H1 (cell line): Measurements from ENCODE around the gene TEX48. TPM values are rescaled to one million over a fixed set of nuclear protein-coding genes. Genes with fewer than 3 reads are reported as not detected.

Source experiments
- CTCF ChIA-PET: fragments of 300-600 bp; sonication (Branson Sonifier 250); formaldehyde crosslinking; loops from one replicate; lab custom pipeline; 2021; ENCODE audit not compliant: partially characterized antibody; lab: Charles Lee
- POLR2A ChIA-PET: fragments of 300-600 bp; sonication (Branson Sonifier 250); formaldehyde crosslinking; loops from one replicate; lab custom pipeline; 2021; ENCODE audit warnings: inconsistent platforms; ENCODE audit not compliant: partially characterized antibody; lab: Charles Lee
- DNase-seq, 2 experiments: peaks; one replicate each; pipeline versions ENCODE4 v3.0.0 to v3.0.0-alpha.2; 2010 to 2022; ENCODE audit warnings: low spot score in 2 of 2, low read depth in 1 of 2, mixed read lengths in 1 of 2
- FAIRE-seq: peaks from 2 replicates; lab custom pipeline; 2011; peaks lifted over from hg19 to GRCh38; lab: Jason Lieb, UNC
- H2AFZ ChIP-seq: 2 replicates; pipeline ENCODE4 v1.8.1; 2012; ENCODE audit warnings: low read length, inconsistent platforms
- H2AK5ac ChIP-seq: 2 replicates; pipeline ENCODE4 v1.6.1; 2013; ENCODE audit warnings: low read depth, low read length
- H2BK120ac ChIP-seq: replicated peaks from 2 replicates; pipeline ENCODE3; 2013; ENCODE audit warnings: low read depth, low read length, inconsistent platforms
- H2BK12ac ChIP-seq: 2 replicates; pipeline ENCODE4 v1.6.1; 2013; ENCODE audit warnings: low read depth, low read length
- H2BK15ac ChIP-seq: 2 replicates; pipeline ENCODE4 v1.6.1; 2013; ENCODE audit warnings: low read length
- H2BK20ac ChIP-seq: 2 replicates; pipeline ENCODE4 v1.6.1; 2013; ENCODE audit warnings: low read length
- H2BK5ac ChIP-seq: 2 replicates; pipeline ENCODE4 v1.6.1; 2013; ENCODE audit warnings: low read depth, low read length
- H3K14ac ChIP-seq: 2 replicates; pipeline ENCODE4 v1.6.1; 2013; ENCODE audit warnings: inconsistent platforms; ENCODE audit not compliant: insufficient read length
- H3K18ac ChIP-seq: 2 replicates; pipeline ENCODE4 v1.6.1; 2013; ENCODE audit warnings: low read length; ENCODE audit errors: extremely low read depth
- H3K23ac ChIP-seq: 2 replicates; pipeline ENCODE4 v1.6.1; 2013; ENCODE audit warnings: inconsistent platforms; ENCODE audit not compliant: insufficient read length
- H3K23me2 ChIP-seq: 2 replicates; pipeline ENCODE4 v1.6.1; 2013; ENCODE audit warnings: low read depth, low read length
- H3K27ac ChIP-seq: 2 replicates; pipeline ENCODE4 v1.6.1; 2011; ENCODE audit warnings: low read depth, low read length, inconsistent platforms
- H3K27me3 ChIP-seq, 4 experiments: replicated peaks in 1 of 4; 1 replicate in 1 of 4; 2 replicates in 3 of 4; pipeline versions ENCODE4 v1.6.1 to v1.8.1; 2011 to 2013; ENCODE audit warnings: low read length in 3 of 4, mild to moderate bottlenecking in 3 of 4, inconsistent platforms in 2 of 4, mixed read lengths in 2 of 4, moderate library complexity in 1 of 4; ENCODE audit not compliant: control insufficient read depth in 3 of 4, insufficient read depth in 3 of 4; ENCODE audit errors: extremely low read depth in 1 of 4
- H3K36me3 ChIP-seq, 4 experiments: 2 replicates each; pipeline versions ENCODE4 v1.6.1 to v1.8.1; 2011 to 2013; ENCODE audit warnings: mild to moderate bottlenecking in 4 of 4, low read length in 3 of 4, moderate library complexity in 2 of 4, control low read depth in 1 of 4, inconsistent platforms in 1 of 4; ENCODE audit not compliant: insufficient read depth in 4 of 4, control insufficient read depth in 2 of 4
- H3K4ac ChIP-seq: replicated peaks from 2 replicates; pipeline ENCODE3; 2013; ENCODE audit warnings: low read length, low read depth, mixed read lengths, inconsistent platforms; ENCODE audit not compliant: insufficient read length
- H3K4me1 ChIP-seq, 4 experiments: replicated peaks in 1 of 4; 1 replicate in 1 of 4; 2 replicates in 3 of 4; pipeline versions ENCODE4 v1.6.1 to v1.8.1; 2011 to 2013; ENCODE audit warnings: low read length in 3 of 4, inconsistent platforms in 2 of 4, mixed read lengths in 1 of 4; ENCODE audit not compliant: insufficient read depth in 4 of 4, control insufficient read depth in 3 of 4
- H3K4me2 ChIP-seq, 2 experiments: 2 replicates each; pipeline versions ENCODE4 v1.6.1 to v1.8.1; 2011 to 2013; ENCODE audit warnings: low read depth in 2 of 2, low read length in 2 of 2, control low read depth in 1 of 2, inconsistent platforms in 1 of 2, mild to moderate bottlenecking in 1 of 2; ENCODE audit not compliant: insufficient read depth in 1 of 2
- H3K4me3 ChIP-seq, 4 experiments: fragments of 200-600, 300-600 bp in 1 of 4; sonication (generic), shearing (Covaris generic), sonication (Bioruptor Twin) in 1 of 4; 2 replicates each; pipeline versions ENCODE4 v1.5.1 to v1.8.1; 2011 to 2016; ENCODE audit warnings: low read length in 4 of 4, low read depth in 3 of 4, control low read depth in 2 of 4, inconsistent platforms in 2 of 4, mild to moderate bottlenecking in 2 of 4, mixed read lengths in 1 of 4, moderate library complexity in 1 of 4; ENCODE audit not compliant: insufficient read depth in 2 of 4; ENCODE audit errors: extremely low read depth in 1 of 4
- H3K56ac ChIP-seq: replicated peaks from 2 replicates; pipeline ENCODE3; 2013; ENCODE audit warnings: low read depth, mild to moderate bottlenecking, mixed read lengths, low read length, inconsistent platforms; ENCODE audit not compliant: insufficient read length
- H3K79me1 ChIP-seq: 2 replicates; pipeline ENCODE4 v1.6.1; 2013; ENCODE audit warnings: low read depth, low read length, control low read depth
- H3K79me2 ChIP-seq, 2 experiments: 2 replicates each; pipeline versions ENCODE4 v1.6.1 to v1.8.1; 2012 to 2013; ENCODE audit warnings: low read length in 2 of 2, mild to moderate bottlenecking in 2 of 2, inconsistent platforms in 1 of 2; ENCODE audit not compliant: insufficient read depth in 2 of 2, control insufficient read depth in 1 of 2
- H3K9ac ChIP-seq, 4 experiments: replicated peaks in 1 of 4; 1 replicate in 1 of 4; 2 replicates in 3 of 4; pipeline versions ENCODE4 v1.6.1 to v1.8.1; 2011 to 2013; ENCODE audit warnings: low read depth in 3 of 4, low read length in 3 of 4, control low read depth in 2 of 4, mild to moderate bottlenecking in 2 of 4, moderate library complexity in 2 of 4, inconsistent platforms in 1 of 4; ENCODE audit errors: extremely low read depth in 1 of 4
- H3K9me3 ChIP-seq, 2 experiments: 2 replicates each; pipeline versions ENCODE4 v1.6.1 to v1.8.1; 2012 to 2013; ENCODE audit warnings: mild to moderate bottlenecking in 2 of 2, moderate library complexity in 2 of 2, control low read depth in 1 of 2, inconsistent platforms in 1 of 2, low read depth in 1 of 2, low read length in 1 of 2, mixed read lengths in 1 of 2; ENCODE audit not compliant: insufficient read depth in 2 of 2
- H4K20me1 ChIP-seq, 2 experiments: replicated peaks in 1 of 2; 2 replicates each; pipeline versions ENCODE3 to v1.8.1; 2011 to 2013; ENCODE audit warnings: inconsistent platforms in 2 of 2, low read length in 2 of 2, mild to moderate bottlenecking in 1 of 2; ENCODE audit not compliant: insufficient read depth in 2 of 2, control insufficient read depth in 1 of 2
- H4K5ac ChIP-seq: 2 replicates; pipeline ENCODE4 v1.6.1; 2013; ENCODE audit warnings: low read length, low read depth, mixed read lengths, inconsistent platforms; ENCODE audit not compliant: insufficient read length
- H4K8ac ChIP-seq: 2 replicates; pipeline ENCODE4 v1.8.0; 2013; ENCODE audit warnings: mild to moderate bottlenecking, moderate library complexity, low read length, inconsistent platforms; ENCODE audit not compliant: insufficient read depth; ENCODE audit errors: extremely low read depth
- H4K91ac ChIP-seq: replicated peaks from 2 replicates; pipeline ENCODE3; 2013; ENCODE audit warnings: low read length, mixed read lengths, inconsistent platforms; ENCODE audit not compliant: insufficient read length
- ATF2 ChIP-seq: IDR thresholded peaks from 2 replicates; pipeline ENCODE4 v1.6.1; 2012; ENCODE audit warnings: low read length, inconsistent platforms
- HDAC6 ChIP-seq: IDR thresholded peaks from one replicate; pipeline ENCODE4 v1.7.1; 2012; ENCODE audit warnings: low read depth, mild to moderate bottlenecking, inconsistent platforms, low read length, moderate library complexity
- JUN ChIP-seq: IDR thresholded peaks from 2 replicates; pipeline ENCODE4 v1.6.1; 2011; ENCODE audit warnings: low read depth, mild to moderate bottlenecking, improper control_type of control experiment, low read length
- KDM1A ChIP-seq: fragments of 200-600, 300-600 bp; sonication (generic); IDR thresholded peaks from 2 replicates; pipeline ENCODE4 v1.7.1; 2016; ENCODE audit warnings: mild to moderate bottlenecking, low read length, borderline replicate concordance
- MAFK ChIP-seq: IDR thresholded peaks from 2 replicates; pipeline ENCODE4 v1.6.1; 2012; ENCODE audit warnings: low read depth, mild to moderate bottlenecking, improper control_type of control experiment, low read length
- RFX5 ChIP-seq: IDR thresholded peaks from 2 replicates; pipeline ENCODE4 v1.6.1; 2011; ENCODE audit warnings: low read depth, low read length, improper control_type of control experiment, borderline replicate concordance
- RNF2 ChIP-seq: fragments of 200-900, 300-1000 bp; sonication (generic); IDR thresholded peaks from 2 replicates; pipeline ENCODE4 v1.7.1; 2016; ENCODE audit warnings: borderline replicate concordance, low read depth, mild to moderate bottlenecking, antibody characterized with exemption, low read length; ENCODE audit not compliant: poor library complexity, severe bottlenecking; ENCODE audit errors: missing control alignments
- SIN3A ChIP-seq, 2 experiments: IDR thresholded peaks in 1 of 2; conservative IDR thresholded peaks in 1 of 2; 2 replicates each; pipeline ENCODE4 v1.6.1; 2011 to 2012; ENCODE audit warnings: low read length in 2 of 2, improper control_type of control experiment in 1 of 2, low read depth in 1 of 2, mild to moderate bottlenecking in 1 of 2
- SP1 ChIP-seq: IDR thresholded peaks from 2 replicates; pipeline ENCODE4 v1.6.1; 2011; ENCODE audit warnings: low read depth, low read length
- SP2 ChIP-seq: IDR thresholded peaks from 2 replicates; pipeline ENCODE4 v1.6.1; 2012; ENCODE audit warnings: mild to moderate bottlenecking, low read length, inconsistent platforms
- TCF12 ChIP-seq: IDR thresholded peaks from 2 replicates; pipeline ENCODE4 v1.6.1; 2011; ENCODE audit warnings: low read depth, mild to moderate bottlenecking, low read length
- WGBS, 2 experiments: shearing (Covaris generic) in 1 of 2; methylation state at CpG; one replicate each; pipeline versions ENCODE4 v1.1.6 to v1.1.7; 2013 to 2015; ENCODE audit warnings: low lambda C conversion rate in 2 of 2, mixed read lengths in 2 of 2, inconsistent platforms in 1 of 2, low coverage in 1 of 2, missing lambda C conversion rate in 1 of 2; ENCODE audit not compliant: insufficient replicate concordance in 2 of 2, insufficient coverage in 1 of 2, insufficient read length in 1 of 2; ENCODE audit errors: extremely low coverage in 1 of 2, missing lambda C conversion rate in 1 of 2; 5-methylcytosine and 5-hydroxymethylcytosine counted together
- polyA plus RNA-seq, 7 experiments: library from polyadenylated mRNA; depleted of rRNA in 3 of 7; stranded (reverse) in 5 of 7; unstranded in 2 of 7; fragments of >200 nt in 5 of 7; fragments of 200-250 nt in 2 of 7; gene quantifications; 1 replicate in 5 of 7; 2 replicates in 1 of 7; 4 replicates in 1 of 7; pipeline versions ENCODE4 v1.2.1 to v1.2.3, GENCODE V29; 2011 to 2013; ENCODE audit warnings: missing spikeins in 2 of 7, mixed read lengths in 2 of 7
- total RNA-seq: library from RNA; stranded (reverse); fragmentation: NEBNext Ultra II Directional; extraction: Animal tissue kit (Norgen Biotek cat#: 25700); gene quantifications from 2 replicates; pipeline ENCODE4 v1.2.1, GENCODE V29; 2021

Gene TEX48
- total and polyA plus RNA-seq, 2 of the 8 experiments (the other 6 are each of a cell fraction or from before 2014, with no cell fraction given), result not detected

GRCh38 chr9:114690308-114690707, 8.3 kb upstream of the TEX48 start:
- CTCF ChIA-PET, result interaction anchor here (0.5 to 8.6 kb wide), 4 partner anchors 9 to 324 kb away, joined by 3 to 71 read pairs (median 8); partner anchors contain the start of gene TEX48
- Histone ChIP-seq H2BK20ac (no peak overlapping the region), H3K14ac (no peak overlapping the region), H3K4me1 (no peaks in the 10 kb centered on the region), H3K4me2 (no peak overlapping the region), H3K79me1 (no peaks in the 10 kb centered on the region), H3K23me2 (no peaks in the 10 kb centered on the region), H2BK5ac (no peak overlapping the region), H2AK5ac (no peak overlapping the region), H2BK12ac (no peak overlapping the region), H4K91ac (no peak overlapping the region), H3K4ac (no peak overlapping the region), H3K9ac (no peak overlapping the region), H3K27me3 (0 out of 7 replicates have a peak, but pooled peaks cover 0 to 1% (median 0%) of the 10 kb centered on the region in 4 experiments), H2BK120ac (no peak overlapping the region), H3K9me3 (no peaks in the 10 kb centered on the region), H4K8ac (no peak overlapping the region), H2AFZ (no peak overlapping the region), H4K5ac (no peak overlapping the region), H3K18ac (no peak overlapping the region), H2BK15ac (no peak overlapping the region), H3K79me2 (no peaks in the 10 kb centered on the region), H4K20me1 (peaks cover 0 to 3% of the 10 kb centered on the region in 2 experiments), H3K23ac (no peak overlapping the region), H3K27ac (no peak overlapping the region), H3K4me3 (no peak overlapping the region), H3K56ac (no peak overlapping the region), H3K36me3 (no peaks in the 10 kb centered on the region)
- POLR2A ChIA-PET, result interaction anchor here (1.5 kb wide), 1 partner anchor 103 kb away, joined by 3 read pairs; the partner anchor contains the start of gene ATP6V1G1
- TF ChIP-seq SIN3A (conservative IDR thresholded peaks at IDR 0.05 in 1 of 2, IDR thresholded peaks at IDR 0.05 in 1 of 2; ENCODE audit: low read depth in 1 of 2, low read length in 2 of 2), result no peak
- TF ChIP-seq RNF2, result no peak
- TF ChIP-seq KDM1A, result no peak
- no peak for TF ChIP-seq JUN
- TF ChIP-seq MAFK, result no peak
- TF ChIP-seq ATF2, result no peak
- no peak for TF ChIP-seq SP1
- TF ChIP-seq RFX5, result no peak
- no peak for TF ChIP-seq HDAC6
- TF ChIP-seq TCF12, result no peak
- no peak for TF ChIP-seq SP2
- FAIRE-seq (no peak), DNase-seq (no peak)
- WGBS, 2 experiments, result 82% methylated on average over 4 of the region's 4 CpGs; no CpG with 5 or more reads in 1 of the 2 experiments
